GM13977 (cell line): ENCODE data around the gene GRK7.

Experiments used
- DNase-seq: peaks from one replicate; pipeline ENCODE4 v3.0.0; 2012; ENCODE audit warnings: low spot score
- CTCF ChIP-seq: IDR thresholded peaks from 2 replicates; pipeline ENCODE4 v1.5.1; 2012; ENCODE audit warnings: mild to moderate bottlenecking, control low read depth; ENCODE audit not compliant: insufficient read depth; ENCODE audit errors: extremely low read depth, missing control alignments
- in situ Hi-C: fragments of 300-500 bp; cut with MboI; formaldehyde crosslinking; loops from one replicate; pipeline ENCODE4 v1.12.0; 2022; ENCODE audit warnings: low sequenced_read_pairs, low pct_unique_long_range_greater_than_20kb, mixed read lengths, inconsistent platforms; ENCODE audit not compliant: unreplicated experiment

The GRK7 gene

GRCh38 chr3:141737093-141737492 is 26.1 kb upstream of the GRK7 start:
- DNase-seq = no peak
- no peak for TF ChIP-seq CTCF
- in situ Hi-C loops = no loop called here

DNA sequence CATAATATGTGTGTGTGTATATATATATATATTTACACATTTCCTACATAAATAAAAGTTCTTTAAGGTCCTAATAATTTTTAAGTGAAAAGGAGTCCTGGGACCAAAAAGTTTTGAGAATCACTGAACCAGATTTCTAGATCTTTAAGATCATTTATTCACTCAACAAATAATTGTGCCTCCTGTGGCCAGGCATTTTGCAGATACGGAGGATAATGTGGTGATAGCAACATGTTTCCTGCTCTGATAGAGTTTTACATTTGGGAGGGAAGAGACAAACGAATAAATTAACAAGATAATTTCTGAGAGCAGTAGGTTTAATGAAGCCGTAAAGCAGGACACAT is 25.6 kb upstream of the GRK7 start:
- no peak for DNase-seq
- in situ Hi-C loops = no loop called here
- TF ChIP-seq CTCF = no peak

DNA sequence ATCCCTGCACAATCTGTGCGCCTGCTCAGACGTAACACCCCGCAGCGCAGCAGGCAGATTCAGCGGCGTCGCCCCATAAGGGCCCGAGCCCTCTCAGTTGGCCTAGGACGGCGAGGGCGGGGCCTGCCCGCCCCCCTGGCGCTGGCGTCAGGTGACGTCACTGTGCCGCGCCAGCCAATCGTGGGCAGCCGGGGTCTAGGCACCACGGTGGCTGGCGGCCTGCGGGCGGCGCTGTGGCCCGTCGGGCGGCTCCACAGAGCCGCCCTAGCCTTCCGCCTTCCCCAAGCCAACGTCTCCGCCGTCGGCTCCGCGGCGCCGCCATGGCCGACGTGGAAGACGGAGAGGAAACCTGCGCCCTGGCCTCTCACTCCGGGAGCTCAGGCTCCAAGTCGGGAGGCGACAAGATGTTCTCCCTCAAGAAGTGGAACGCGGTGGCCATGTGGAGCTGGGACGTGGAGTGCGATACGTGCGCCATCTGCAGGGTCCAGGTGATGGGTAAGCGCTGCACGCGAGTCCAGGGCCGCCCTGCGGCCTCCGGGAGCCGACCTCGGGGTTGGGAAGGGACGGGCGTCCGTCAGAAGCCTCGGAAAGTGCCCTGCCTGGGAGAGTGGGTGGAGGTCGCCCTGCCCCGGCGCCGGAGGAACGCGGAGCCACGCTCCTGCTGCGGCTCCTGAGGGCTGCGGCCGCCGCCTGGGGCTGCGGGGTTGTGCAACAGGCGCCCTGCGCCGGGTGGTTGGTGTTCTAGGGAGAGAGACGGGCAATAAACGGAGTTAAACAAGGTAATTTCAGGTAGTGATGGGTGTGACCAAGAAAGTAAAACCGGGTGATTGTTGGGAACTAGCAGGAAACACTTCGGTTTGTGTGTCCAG is 25.0 kb upstream of the GRK7 start, which contains the start of gene RNF7:
RNF7 (plus strand) TSS at position 277 of the 869 bp plus-strand sequence; CDS start at position 321, 44 bp downstream.
- in situ Hi-C loops = no loop called here
- DNase-seq = peak; percentile 94
- peak; percentile 88 for TF ChIP-seq CTCF

GRCh38 chr3:141738891-141739363 is 24.3 kb upstream of the GRK7 start:
- TF ChIP-seq CTCF = no peak
- peak; percentile 15 for DNase-seq
- in situ Hi-C loops = no loop called here

GRCh38 chr3:141739731-141740130 is 23.5 kb upstream of the GRK7 start:
- DNase-seq = no peak
- in situ Hi-C loops = no loop called here
- TF ChIP-seq CTCF = no peak

GRCh38 chr3:141740349-141740748 is 22.9 kb upstream of the GRK7 start:
- in situ Hi-C loops = no loop called here
- TF ChIP-seq CTCF = no peak
- no peak for DNase-seq

DNA sequence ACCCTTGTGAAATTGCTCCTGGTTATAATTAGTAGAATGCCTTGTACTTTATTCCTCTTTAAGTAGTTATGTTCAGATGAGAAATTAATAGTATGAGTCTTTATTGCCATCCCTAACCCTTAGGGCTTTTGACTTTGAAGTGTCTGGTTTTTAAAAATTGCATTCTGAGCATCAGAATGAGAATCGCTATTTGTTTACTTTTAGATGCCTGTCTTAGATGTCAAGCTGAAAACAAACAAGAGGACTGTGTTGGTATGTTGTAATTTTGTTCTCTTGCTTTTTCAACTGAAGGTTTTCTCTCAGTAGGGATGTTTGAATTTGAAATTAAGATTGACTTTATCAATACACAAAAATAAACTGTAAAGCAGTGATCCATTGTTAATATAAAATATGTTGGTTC is 19.9 kb upstream of the GRK7 start:
- in situ Hi-C loops = no loop called here
- DNase-seq = no peak
- TF ChIP-seq CTCF = no peak
